HG03460 (cell line): ENCODE data around the gene KCNJ5.

Experiments
- ATAC-seq: cut with Tn5 transposase; IDR thresholded peaks from one replicate; pipeline ENCODE4 v1.9.1; 2021; ENCODE audit not compliant: unreplicated experiment

Gene KCNJ5

DNA sequence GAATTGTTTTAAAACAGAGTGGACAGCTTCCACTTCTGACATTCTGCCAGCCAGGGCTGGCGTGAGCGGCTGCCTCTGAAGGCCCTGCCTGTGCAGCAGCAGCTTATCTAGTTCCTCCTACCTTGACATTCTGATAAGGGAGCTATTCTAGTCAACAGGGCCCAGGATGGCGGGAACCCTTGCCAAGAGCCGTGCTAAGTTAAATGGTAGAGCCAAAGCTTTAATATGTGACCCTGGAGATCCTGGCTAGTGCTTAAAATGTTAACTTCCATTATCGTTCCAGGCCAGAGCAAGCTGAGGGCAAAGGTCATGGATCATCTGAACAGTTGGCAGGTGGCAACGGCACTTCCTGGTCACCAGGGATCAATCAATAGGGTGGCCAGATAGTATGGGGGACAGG is 3.5 kb downstream of the KCNJ5 start:
- no peak for ATAC-seq

DNA sequence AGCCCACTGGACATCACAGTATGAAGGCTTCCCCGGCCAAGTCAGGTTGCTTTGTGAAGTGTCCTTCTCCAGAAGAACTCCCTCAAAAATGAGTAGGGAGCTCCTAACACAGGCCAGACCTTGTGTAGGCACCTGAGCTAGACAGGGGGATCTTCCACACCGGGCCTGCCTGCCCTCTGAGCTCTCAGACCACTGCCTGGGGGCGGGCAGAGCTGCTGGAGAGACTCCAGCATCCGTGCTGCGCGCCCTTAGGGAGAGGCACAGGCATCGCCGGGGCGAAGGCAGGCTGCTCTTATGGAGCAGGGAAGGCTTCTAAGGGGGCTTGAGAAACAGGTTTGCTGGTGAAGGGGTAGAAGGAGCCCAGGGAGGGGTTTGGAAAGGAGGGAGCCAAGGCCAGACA is 4.4 kb downstream of the KCNJ5 start:
- no peak for ATAC-seq

DNA sequence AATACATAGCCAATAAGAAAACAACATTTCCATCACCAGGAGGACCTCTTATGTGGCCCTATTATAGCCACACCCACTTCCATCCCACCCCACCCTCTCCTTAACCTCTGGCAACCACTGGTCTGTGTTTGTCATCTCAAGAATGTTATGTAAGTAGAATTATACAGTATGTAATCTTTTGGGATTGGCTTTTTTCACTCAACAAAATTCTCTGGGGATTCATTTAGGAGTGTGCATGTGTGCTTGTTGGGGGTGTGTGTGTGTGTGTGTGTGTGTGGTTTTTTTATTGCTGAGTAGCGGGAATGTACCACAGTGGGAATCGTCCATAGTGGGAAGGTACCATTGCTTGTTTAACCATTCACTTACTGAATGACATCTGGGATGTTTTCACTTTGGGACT is 5.2 kb downstream of the KCNJ5 start:
- no peak for ATAC-seq

DNA sequence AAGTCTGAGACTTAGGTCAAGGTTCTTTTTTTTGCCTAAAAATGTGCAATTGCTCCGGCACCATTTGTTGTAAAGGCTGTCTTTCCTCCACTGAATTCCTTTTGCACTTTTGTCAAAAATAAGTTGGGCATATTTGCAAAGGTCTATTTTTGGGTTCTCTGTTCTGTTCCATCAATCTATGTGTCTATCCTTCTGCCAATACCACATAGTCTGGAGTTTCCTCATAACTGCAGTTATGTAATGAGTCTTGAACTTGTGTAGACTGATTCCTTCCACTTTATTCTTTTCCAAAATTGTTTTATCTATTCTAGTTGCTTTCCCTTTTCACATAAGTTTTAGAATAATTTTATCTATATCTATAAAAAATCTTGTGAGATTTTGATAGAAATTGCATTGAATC is 6.7 kb downstream of the KCNJ5 start:
- no peak for ATAC-seq

DNA sequence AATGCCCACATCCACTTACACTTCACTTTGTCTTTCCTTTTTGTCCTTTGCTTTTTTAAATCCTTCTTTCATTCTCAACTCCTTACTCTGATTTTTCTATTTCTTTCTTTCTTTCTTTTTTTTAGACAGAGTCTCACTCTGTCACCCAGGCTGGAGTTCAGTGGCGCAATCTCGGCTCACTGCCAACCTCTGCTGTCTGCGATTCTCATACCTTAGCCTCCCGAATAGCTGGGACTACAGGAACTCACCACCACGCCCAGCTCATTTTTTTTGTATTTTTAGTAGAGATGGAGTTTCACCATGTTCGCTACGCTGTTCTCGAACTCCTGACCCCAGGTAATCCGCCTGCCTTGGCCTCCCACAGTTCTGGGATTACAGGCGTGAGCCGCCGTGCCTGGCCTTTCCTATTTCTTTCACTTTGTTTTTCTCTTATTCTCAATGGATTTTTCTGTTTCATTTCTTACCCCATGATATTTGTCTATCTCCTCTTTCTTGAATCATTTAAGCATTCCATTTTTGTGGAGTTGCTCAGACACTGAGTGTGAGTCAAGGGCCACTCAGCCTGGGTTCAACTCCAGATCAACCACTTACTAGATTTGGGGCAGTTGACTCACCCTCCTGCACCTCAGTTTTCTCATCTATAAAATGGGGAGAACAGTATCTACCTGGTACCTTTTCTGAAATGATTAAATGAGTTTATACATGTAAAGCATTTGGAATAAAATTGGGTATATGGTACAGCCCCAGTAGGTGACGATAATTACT is 7.6 kb downstream of the KCNJ5 start:
- no peak for ATAC-seq

DNA sequence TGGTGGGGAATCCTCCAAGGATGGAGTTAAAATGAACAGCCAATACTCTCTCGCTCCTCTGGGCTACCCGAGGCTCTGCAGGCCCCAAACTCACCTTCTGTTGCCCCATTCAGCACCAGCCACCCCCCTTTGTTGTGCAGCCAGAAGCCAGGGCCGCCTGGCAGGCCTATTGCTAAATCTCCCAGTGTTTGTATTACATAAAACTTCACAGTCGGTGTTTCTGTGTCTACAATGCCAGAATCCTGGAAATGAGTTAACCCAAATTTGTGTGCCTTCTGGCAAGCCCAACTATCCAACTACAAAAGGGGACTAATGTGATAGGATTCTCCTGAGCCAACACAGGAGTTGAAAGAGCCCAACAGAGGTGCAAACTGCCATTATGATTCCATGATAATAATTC is 9.3 kb downstream of the KCNJ5 start:
- ATAC-seq, result no peak

DNA sequence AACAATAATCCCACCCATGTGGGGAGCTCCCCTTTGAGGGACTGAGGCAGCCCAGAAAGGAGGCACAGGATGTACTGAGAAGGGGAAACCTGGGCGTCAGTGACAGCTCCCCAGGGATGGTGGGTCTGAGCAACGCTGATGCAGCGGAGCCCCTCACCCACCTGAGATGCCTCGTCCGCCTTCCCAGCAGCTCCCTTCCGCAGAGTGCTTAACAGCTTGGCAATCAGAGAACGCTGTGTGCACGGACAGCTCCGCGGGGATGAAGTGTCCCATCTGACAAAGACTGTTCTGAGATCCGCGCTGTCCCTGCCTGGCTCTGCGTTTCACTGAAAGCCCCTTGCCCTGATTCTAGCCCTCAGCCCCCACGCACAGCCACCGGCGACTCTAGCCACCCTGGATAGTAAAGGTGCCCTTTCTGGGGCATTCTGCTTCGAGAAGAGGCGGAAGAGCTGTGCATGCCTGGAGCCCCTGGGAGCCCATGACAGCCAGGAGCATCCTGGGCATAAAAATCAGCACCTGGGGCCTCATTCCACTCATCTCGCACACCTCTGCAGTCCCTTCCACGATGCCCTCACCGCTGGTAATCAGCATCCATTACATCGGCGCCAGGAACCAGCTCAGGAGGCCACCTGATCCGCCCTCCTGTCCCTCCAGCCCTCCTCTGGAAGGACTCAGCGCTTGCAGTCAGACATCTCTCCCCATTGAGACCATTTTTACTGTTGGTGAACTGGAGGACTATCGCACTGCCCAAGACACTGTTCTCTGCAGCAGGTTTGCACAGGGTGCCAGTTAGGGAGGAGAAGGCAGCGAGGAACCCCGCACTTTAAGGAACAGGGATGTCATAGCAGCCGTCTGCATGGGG is 10.7 kb downstream of the KCNJ5 start:
- no peak for ATAC-seq

DNA sequence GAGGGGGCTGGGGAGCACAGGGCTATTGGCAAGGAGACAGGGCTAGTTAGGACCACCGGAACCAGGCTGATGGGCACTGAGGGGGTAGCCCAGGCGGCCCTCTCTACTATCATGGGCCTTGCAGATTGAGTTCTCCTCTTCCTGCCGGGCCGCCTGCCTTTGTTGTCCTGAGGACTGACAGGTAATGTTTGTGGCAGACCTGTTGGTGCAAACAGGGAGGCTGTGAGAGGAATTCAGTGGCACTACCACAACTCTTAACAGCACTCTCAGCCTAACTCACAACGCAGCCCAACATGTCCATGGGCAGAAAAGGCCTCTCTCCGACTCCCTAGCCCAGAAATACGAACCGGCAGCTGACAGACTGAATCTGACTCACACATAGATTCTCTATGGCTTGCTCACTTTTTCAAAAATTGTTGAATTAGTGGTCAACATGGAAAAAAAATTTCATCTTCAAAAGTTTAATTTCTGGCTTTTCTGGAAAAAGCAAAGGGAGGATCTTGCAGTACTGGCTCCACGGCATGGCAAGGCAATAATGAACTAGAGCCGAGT is 11.4 kb downstream of the KCNJ5 start:
- ATAC-seq, result no peak

DNA sequence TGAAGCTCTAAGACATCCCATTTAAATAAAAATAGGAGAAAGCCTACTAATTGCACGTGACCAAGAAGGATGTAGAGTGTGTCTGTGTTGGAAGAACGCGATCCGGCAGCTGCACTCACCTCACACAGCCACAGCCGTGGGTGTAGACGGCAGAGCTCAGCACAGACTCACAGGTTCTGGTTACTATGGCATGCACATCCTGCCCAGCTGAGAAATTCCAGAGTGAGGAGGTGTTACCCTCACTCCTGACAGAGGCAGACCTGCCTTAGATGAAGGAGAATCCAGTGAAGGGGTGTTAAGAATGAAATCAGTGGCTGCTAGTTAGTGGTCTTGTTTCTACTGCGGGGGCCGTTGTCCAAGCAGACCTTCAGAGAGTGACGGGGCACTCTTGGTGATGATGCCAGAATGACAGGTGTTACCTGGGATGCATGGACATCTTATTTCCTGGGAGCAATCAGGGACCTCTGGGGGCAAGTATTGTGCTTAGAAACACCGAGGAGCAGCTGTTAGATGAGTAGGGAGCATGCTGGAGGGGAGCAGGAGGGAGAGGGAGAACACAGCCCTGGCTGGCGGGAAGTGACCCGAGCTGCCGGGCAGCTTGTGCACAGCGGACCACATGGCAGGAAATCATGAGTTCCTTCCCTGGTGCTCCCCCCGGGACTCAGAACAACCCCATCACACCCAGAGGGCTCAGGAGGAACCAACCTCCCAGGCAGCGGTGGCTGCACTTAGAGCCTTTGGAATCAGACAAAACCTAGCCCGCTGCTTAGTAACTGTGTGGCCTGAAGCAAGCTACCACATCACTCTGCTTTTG is 12.3 kb downstream of the KCNJ5 start:
- ATAC-seq, result no peak

DNA sequence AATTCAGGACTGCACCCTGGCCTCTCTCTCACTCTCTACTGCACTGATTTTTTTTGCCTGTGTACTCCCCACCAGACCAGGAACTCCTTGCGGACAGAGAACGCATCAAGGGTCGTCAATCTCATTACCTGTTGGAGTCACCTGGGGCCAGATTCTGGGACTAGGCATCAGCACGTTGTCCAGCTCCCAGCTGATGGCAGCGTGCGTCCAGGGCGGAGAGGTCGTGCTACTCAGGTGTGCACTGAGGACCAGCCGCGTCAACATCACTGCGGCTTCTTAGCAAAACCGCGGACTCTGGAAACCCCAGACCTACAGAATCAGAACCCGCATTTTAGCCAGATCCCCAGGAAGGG is 13.1 kb downstream of the KCNJ5 start:
- ATAC-seq, result no peak

DNA sequence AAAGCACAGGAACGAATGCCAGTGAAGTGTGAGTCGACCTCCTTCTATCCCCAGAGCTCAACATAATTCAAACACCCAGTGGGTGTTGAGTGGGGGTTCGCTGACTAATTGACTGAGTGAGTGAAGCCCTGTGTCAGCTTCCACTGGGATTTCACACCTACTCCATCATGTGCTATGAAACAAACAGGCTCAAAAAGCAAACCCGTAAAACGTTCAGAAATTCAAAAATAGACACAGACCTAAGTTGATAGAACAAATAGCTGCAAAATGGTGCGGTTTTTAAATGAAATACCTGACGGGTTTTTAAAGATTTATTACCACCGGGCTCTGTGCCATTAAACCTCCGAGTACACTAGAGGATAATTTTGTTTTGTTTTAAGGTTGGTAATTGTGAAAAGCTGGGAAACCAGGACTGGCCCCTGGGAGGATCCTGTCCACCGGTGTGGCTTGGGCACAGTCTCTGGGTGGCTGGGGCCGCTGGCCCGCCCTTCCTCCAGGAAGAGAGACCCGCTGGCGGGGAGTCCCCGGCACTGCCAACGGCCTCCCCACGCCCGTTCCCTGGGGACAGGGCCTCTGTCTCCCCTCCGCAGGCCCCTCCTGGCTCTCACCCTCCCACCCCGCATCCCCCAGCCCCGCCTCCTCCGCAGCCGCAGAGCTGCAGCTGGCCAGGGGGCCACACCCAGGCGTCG is 13.6 kb downstream of the KCNJ5 start:
- peak; percentile 41 for ATAC-seq

DNA sequence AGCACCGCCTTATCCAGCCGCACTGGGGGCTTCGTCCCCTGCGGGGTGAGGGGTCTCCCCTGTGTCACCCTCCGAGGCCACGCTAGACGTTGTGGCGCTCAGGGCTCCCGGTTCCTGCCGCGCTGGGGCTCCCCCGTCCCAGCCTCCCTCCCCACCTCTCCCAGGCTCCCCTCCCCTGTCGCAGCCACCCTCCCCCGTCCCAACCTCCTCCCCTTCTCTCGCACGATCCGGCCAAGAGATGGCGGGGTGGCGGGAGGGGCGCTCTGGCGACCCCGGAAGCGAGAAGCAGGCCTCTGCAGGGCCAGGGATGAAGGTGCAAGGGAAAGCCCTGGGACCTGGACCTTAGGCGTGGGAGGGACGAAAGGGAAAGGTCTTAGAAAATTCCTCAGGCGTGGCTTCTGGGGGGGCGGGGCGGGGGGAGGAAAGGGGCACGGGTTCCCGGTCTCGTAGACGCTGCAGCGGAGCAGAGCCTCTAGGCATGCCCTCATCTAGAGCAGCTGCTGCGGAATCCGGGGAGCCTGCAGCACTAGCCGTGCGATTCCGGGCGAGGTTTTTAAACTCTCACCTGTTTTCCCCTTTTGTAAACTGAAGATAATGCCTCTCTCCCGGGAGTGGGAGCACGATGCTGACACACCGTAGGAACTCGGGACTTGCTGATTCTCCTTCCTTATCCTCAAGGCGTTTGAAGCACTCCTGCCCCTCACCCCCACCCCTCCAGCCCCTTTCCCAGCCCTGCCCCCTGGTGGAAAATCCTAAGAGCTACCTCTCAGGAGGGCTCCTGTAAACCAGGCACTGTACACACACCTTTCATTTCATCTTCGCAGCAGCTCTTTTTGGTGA is 14.4 kb downstream of the KCNJ5 start:
- ATAC-seq, result peak; percentile 31

DNA sequence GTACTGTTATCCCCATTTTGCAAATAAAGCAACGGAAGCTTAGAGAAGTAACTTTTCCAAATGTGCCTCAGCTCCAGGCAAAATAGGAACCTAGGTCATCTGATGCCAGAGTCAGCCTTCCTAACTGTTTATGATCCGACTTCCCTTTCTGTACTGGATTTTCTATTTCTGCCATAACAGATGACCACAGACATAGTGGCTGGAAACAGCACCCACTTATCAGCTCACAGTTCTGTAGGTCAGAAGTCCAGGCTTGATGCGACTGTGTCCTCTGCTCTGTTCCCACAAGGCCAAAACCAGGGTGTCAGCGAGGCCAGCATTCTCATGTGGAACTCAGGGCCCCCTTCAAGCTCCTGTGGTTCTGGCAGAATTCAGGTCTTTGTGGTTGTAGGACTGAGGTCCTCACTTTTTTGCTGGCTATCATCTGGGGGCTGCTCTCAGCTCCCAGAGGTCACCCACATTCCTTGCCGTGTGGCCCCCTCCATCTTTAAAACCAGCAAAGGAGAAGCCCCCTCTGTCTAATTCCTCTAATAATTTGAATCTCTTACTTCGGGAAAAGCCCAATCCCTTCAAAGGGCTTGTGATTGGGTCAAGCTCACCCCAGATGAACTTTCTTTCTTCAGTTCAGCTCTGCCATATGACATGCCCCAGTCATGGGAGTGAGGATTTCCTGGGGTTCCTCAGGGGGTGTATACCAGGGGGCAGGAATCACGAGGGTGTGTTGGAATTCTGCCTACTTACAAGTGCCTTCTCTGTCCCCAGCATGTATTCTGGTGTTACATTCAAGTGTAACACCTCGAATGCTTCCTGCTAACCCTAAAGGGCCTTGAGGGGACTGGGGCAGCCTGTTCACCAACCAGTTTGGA is 15.3 kb downstream of the KCNJ5 start:
- no peak for ATAC-seq

DNA sequence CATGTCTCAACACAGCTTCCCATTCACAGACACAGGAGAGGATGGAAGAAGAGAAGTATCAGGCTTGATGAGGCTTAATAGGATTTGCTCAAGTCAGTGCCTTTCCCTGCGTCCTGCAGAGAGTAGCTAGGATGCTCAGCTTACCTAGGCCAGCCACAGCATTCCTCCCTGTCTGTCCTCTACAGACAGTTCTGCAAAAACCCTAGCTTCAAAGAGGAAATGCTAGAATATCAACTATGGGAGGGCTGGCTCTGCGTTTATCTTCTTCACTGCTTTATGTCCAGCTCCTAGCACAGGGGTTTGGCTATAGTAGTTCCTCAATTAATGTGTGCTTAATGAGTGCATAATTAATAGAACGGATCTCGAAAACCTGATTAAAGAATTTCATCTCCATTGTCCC is 16.4 kb downstream of the KCNJ5 start:
- no peak for ATAC-seq

DNA sequence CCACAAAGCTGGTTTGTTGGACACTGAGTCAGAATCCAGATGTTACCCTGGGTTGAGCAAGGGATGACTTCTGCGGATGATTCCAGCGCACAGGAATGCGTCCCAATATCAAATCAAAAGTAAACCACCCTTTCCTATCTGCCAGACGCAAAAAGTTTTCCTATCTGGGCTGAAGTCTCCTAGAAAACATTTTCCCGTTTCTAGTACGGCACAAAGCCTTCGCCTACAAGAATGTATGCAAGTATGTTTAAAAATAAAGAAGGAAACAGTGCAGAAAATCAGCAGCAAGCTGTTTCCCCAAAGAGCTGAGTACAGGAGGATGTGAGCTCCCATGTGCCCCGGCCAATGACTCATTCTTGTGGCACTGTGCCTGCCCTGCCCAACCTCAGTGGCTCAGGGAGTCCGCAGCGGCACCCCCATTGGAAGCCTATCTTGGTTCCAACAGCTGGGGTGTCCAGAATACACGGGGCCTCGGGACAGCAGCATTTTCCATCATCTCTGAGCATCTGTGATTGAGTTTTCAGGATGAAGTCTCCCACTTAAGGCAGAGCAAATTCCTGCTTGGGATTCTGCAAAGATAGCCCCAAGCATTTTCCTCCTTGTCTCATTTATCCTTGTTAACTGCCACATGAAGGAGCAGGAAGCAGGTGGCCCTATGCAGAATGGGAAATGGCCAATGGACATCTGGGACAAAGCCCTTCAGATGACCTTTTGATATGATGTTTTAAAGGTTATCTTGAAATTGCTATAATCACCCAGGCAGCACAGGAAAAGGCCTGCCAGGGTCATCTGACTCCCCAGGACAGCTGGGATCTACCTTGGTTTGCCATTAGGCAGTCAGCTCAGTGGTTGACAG is 17.5 kb downstream of the KCNJ5 start:
- ATAC-seq, result no peak

DNA sequence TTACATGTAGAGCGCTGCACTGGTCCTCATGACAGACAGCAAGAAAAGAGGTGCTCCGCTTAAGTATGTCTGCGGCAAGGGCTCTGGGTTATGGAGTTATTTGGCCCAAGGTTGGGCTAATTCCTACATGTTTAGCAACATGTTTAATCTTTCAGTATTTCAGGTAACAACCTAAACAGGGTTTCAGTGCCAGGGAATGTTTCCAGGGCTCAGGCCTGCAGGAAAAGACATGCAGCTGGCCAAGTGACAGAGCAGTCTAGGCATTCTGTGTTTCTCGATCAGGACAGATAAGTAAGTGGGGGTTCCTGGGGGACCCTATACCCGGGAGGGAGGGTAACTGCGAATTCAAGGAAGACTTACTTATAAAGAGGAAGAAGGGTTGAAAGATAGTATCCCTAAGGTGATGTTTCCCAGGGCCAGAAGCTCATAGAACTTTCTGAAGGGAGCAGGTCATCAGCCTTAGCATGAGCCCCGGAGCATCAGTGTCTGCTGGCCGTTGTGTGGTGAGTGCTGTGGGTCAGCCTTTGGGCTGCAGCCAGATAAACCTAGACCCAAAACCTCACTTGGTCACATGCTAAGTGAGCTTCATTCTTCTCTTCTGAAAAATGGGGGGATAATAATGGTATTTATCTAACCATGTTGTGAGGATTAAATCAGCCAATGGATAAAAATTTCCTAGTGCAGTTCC is 18.4 kb downstream of the KCNJ5 start:
- ATAC-seq, result no peak

DNA sequence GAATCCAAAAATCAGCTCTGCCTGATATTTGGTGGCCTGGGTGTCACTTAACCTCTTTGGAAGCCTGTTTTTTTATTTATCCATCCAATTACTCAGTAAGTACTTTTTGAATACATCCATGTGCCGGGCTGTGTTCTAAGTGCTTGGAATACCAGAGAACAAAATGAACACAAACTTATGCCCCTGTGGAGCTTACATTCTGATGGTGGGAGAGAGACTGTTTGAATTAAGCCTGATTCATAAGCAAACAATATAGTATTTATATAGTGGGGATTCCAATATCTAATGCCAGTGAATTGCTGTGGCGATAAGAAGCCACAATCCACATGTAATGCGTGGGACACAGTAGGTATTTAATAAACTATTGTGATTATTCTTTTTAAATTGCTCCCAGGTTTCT is 19.4 kb downstream of the KCNJ5 start:
- no peak for ATAC-seq
